Thoracic aorta endothelial cell (primary cell): Measurements from ENCODE around the gene ENO1. TPM values are rescaled to one million over a fixed set of nuclear protein-coding genes. Genes with fewer than 3 reads are reported as not detected.

ENCODE experiments used
- small RNA-seq: library from RNA; depleted of rRNA; stranded (forward); fragments of <200 nt; gene quantifications from one replicate; pipeline ENCODE3, GENCODE V24; 2012
- total RNA-seq: library from RNA; depleted of rRNA; stranded (reverse); fragments of >200 nt; gene quantifications from 2 replicates; pipeline ENCODE4 v1.2.3, GENCODE V29; 2012

The ENO1 gene
- total RNA-seq = 2,302 and 2,573 TPM in 2 replicates

GRCh38 chr1:8878448-8878697, at the start of gene ENO1:
TSS of gene ENO1 (minus strand) at chr1:8878686. CDS start at chr1:8874908, 3,778 bp downstream.

GRCh38 chr1:8817412-8818324, 60.8 kb downstream of the ENO1 start, which contains the start of gene RERE:
TSS of gene RERE (minus strand) at chr1:8817640.

Small RNAs within 50 kb of the gene (small RNA-seq; reads per million reads assigned to genes)
- gene AL139415.2 = not detected
- gene MIR6728 = not detected
- gene RNU6-304P = not detected

Other genes starting within 250 kb of the ENO1 start
- 55.8 and 94.8 TPM in 2 replicates for gene RERE, start 61.0 kb downstream of the ENO1 start, total RNA-seq
- not detected in 2 replicates for gene CA6, start 67.2 kb upstream of the ENO1 start, total RNA-seq
- gene SLC2A7, start 147.7 kb upstream of the ENO1 start, total RNA-seq = not detected in 2 replicates
- 0.29 TPM in 1 of 2 replicates, not detected in the other for gene SLC2A5, start 190.9 kb upstream of the ENO1 start, total RNA-seq